Measurements from ENCODE around the gene IFNG. TPM values are rescaled to one million over a fixed set of nuclear protein-coding genes. Genes with fewer than 3 reads are reported as not detected.

Gene IFNG
- total RNA-seq, 1 donor from 2014 or later: not detected

DNA sequence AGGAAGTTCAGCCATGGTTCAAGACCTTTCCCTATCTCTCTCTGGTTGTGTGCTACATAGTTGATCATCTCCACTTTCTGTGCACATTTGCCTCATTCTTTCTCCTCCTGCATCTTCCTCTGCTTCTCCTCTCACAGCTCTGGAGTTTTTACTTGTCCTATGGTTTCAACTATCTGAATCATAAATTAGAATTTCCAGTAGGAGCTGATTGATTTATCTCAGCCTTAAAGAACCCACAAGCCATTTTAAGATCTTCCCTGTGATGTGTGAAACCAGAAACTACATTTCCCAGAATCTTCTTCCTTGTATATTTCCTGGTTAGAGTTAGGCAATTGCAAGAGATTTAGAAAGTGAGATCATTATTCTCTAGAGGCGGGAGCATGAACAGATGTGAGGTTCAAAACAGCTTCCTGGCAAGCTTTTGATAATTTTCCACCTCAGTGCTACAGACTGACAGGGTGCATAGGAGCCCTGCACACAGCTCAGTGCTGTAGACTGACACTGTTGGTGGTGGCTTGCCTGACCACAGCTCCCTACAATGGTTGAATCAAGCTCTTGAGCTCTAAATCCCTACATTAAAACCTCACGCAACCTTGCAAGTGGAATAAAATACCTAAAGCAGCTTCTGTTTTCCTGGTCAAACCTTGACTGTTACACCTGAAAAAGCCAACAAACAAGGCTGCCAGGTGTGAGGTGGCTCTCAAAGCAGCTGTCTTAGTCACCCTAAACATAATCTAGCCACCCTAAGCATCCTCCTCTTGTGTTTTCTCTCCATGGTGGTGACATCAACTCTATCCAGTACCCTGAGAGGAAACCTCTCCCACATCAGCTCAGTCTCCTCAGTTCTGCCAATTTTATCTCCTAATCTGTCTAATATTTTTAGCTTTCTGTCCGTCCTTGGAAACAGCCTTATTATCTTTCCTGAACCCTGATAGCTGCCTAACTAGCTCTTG is 21.5 kb upstream of the IFNG start:
- Mint-ChIP-seq H3K9me3 (ENCODE audit: low read depth) (no peaks in the 10 kb centered on the region), H3K4me1 (ENCODE audit: low read depth) (no peaks in the 10 kb centered on the region), H3K36me3 (ENCODE audit: insufficient read depth) (no peaks in the 10 kb centered on the region), H3K4me3 (ENCODE audit: low read depth) (no peak overlapping the region), H3K27me3 (no peaks in the 10 kb centered on the region), H3K27ac (no peak overlapping the region)
- no peak for DNase-seq (ENCODE audit: low spot score, unreplicated experiment)
- TF ChIP-seq, protein P1, sequence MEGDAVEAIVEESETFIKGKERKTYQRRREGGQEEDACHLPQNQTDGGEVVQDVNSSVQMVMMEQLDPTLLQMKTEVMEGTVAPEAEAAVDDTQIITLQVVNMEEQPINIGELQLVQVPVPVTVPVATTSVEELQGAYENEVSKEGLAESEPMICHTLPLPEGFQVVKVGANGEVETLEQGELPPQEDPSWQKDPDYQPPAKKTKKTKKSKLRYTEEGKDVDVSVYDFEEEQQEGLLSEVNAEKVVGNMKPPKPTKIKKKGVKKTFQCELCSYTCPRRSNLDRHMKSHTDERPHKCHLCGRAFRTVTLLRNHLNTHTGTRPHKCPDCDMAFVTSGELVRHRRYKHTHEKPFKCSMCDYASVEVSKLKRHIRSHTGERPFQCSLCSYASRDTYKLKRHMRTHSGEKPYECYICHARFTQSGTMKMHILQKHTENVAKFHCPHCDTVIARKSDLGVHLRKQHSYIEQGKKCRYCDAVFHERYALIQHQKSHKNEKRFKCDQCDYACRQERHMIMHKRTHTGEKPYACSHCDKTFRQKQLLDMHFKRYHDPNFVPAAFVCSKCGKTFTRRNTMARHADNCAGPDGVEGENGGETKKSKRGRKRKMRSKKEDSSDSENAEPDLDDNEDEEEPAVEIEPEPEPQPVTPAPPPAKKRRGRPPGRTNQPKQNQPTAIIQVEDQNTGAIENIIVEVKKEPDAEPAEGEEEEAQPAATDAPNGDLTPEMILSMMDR (IDR thresholded peaks at IDR 0.05; ENCODE audit: unreplicated experiment): no peak

DNA sequence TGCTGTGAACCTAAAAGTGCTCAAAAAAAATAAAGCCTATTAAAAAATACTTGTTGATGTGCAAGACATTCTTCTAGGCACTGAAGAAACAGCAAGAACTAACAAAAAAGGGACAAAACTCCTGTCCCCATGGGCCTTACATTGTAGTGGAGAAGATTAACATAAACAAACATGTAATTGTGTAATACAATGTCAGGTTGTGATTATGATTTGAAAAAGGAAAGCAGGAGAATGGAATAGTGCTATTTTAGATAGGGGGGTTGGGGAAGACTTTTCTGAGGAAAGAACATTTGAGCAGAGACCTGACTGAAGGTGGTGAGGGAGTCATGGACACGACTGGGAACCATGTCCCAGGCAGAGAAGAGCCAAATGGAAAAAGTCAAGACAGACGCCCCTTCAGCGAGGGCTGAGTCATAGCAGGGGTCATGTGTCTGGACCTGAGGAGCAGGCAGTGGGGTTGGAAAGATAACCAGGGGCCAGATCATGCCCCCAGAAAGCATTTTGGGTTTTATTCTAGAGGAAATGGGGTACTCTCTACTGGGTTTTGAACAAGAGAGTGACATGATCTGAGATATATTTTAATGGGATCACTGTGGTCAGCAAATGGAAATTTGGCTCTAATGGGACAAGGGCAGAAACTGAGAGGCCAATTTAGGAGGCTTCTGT is 19.4 kb upstream of the IFNG start:
- no peaks in the 10 kb centered on the region for H3K4me1 Mint-ChIP-seq (ENCODE audit: low read depth)
- H3K4me3 Mint-ChIP-seq (ENCODE audit: low read depth): no peak overlapping the region
- H3K9me3 Mint-ChIP-seq (ENCODE audit: low read depth): no peaks in the 10 kb centered on the region
- H3K27me3 Mint-ChIP-seq: no peaks in the 10 kb centered on the region
- no peaks in the 10 kb centered on the region for H3K36me3 Mint-ChIP-seq (ENCODE audit: insufficient read depth)
- TF ChIP-seq, protein P1 (IDR thresholded peaks at IDR 0.05; ENCODE audit: unreplicated experiment): no peak
- no peak for DNase-seq (ENCODE audit: low spot score, unreplicated experiment)
- no peak overlapping the region for H3K27ac Mint-ChIP-seq

DNA sequence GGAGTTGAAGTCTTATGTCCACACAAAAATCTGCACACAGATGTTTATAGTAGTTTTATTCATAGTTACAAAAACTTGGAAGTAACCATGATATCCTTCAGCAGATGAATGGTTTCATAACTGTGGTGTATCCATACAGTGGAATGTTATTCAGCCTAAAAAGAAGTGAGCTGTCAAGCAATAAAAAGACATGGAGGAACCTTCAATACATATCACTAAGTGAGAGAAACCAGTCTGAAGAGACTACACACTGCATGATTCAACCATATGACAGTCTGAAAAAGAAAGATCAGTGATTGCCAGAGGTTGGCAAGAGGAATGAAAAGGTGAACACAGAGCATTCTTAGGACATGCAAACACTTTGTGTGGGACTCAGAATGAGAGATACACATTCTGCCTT is 18.6 kb upstream of the IFNG start:
- H3K27me3 Mint-ChIP-seq: no peaks in the 10 kb centered on the region
- H3K27ac Mint-ChIP-seq: no peak overlapping the region
- H3K36me3 Mint-ChIP-seq (ENCODE audit: insufficient read depth): no peaks in the 10 kb centered on the region
- no peak for DNase-seq (ENCODE audit: low spot score, unreplicated experiment)
- H3K4me1 Mint-ChIP-seq (ENCODE audit: low read depth): no peaks in the 10 kb centered on the region
- no peaks in the 10 kb centered on the region for H3K9me3 Mint-ChIP-seq (ENCODE audit: low read depth)
- no peak overlapping the region for H3K4me3 Mint-ChIP-seq (ENCODE audit: low read depth)
- TF ChIP-seq, protein P1 (IDR thresholded peaks at IDR 0.05; ENCODE audit: unreplicated experiment): no peak

DNA sequence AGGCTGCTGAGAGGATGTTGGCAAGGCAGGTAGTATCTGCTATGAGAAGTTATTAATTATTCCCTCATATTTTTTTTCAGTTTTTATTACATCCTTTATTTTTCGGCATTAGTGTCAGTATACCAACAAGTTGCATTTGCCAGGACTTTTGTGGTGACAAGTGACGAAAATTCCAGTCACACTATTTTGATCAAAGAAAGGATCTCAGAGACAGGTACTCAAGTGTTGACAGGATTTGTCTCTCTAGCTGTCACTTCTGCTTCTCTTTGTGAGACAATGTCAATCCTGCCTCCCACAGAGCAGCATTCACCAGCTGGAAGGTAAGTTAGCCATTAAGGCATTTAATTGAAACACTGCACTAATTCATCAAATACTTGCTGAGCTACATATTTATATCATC is 18.0 kb upstream of the IFNG start:
- Mint-ChIP-seq H3K4me3 (ENCODE audit: low read depth) (no peak overlapping the region), H3K4me1 (ENCODE audit: low read depth) (no peaks in the 10 kb centered on the region), H3K9me3 (ENCODE audit: low read depth) (no peaks in the 10 kb centered on the region), H3K27ac (no peak overlapping the region), H3K27me3 (no peaks in the 10 kb centered on the region), H3K36me3 (ENCODE audit: insufficient read depth) (no peaks in the 10 kb centered on the region)
- TF ChIP-seq, protein P1 (IDR thresholded peaks at IDR 0.05; ENCODE audit: unreplicated experiment): no peak
- DNase-seq (ENCODE audit: low spot score, unreplicated experiment): no peak

DNA sequence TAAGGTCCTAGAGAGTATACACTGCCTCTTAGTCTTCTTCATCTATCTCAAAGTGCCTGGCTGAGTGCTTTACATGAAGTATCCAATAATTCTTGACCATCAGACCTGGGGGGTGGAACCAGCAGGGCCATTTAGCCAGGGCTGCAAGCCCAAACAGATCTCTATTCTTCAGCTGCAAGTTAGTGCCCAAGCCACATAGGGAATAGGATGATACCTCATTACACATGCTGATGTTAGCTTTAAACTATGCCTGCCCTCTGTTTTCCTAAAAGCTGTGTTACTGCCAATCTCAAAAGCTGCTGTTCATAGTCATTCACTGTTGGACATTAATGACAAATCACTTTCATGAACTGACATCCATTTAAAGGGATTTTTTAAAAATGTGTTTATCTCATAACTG is 16.7 kb upstream of the IFNG start:
- TF ChIP-seq, protein P1 (IDR thresholded peaks at IDR 0.05; ENCODE audit: unreplicated experiment): no peak
- H3K27ac Mint-ChIP-seq: no peak overlapping the region
- no peaks in the 10 kb centered on the region for H3K36me3 Mint-ChIP-seq (ENCODE audit: insufficient read depth)
- H3K9me3 Mint-ChIP-seq (ENCODE audit: low read depth): no peaks in the 10 kb centered on the region
- DNase-seq (ENCODE audit: low spot score, unreplicated experiment): no peak
- no peaks in the 10 kb centered on the region for H3K27me3 Mint-ChIP-seq
- no peaks in the 10 kb centered on the region for H3K4me1 Mint-ChIP-seq (ENCODE audit: low read depth)
- no peak overlapping the region for H3K4me3 Mint-ChIP-seq (ENCODE audit: low read depth)

Measured in progenitor cell of endocrine pancreas (in vitro differentiated cells).